ENCODE data around the gene NRGN. TPM values are rescaled to one million over a fixed set of nuclear protein-coding genes. Genes with fewer than 3 reads are reported as not detected.

Gene NRGN
- total and polyA plus RNA-seq, 10 of the 15 experiments (the other 5 are each of a cell fraction or from before 2014, with no cell fraction given): 0.36 to 3.2 (median 1.1) TPM; not detected in 2

GRCh38 chr11:124796312-124796711, 56.6 kb downstream of the NRGN start:
- SMC1A ChIA-PET (ENCODE audit: uncharacterized antibody, unreplicated experiment): interaction anchor here (0.5 to 8.4 kb wide), 7 partner anchors 10 to 1495 kb away, joined by 3 to 83 read pairs (median 3); partner anchors contain the start of gene ESAM
- 97% methylated on average over 3 of the region's 3 CpGs for WGBS (ENCODE audit: insufficient coverage, insufficient replicate concordance, low lambda C conversion rate, missing lambda C conversion rate)

More at GRCh38 chr11:124796312-124796711, 56.6 kb downstream of the NRGN start:
- Histone ChIP-seq H3K36me3 (ENCODE audit: control insufficient read depth in 2 of 2, insufficient read depth in 2 of 2, low read length in 1 of 2) (no peaks in the 10 kb centered on the region), H3K9ac (ENCODE audit: control insufficient read depth, insufficient read depth, low read length) (no peak overlapping the region), H3K4me3 (no peak overlapping the region), H3K9me3 (replicated peaks; ENCODE audit: control insufficient read depth, insufficient read depth, low read length) (no peaks in the 10 kb centered on the region), H3K4me2 (ENCODE audit: control insufficient read depth, insufficient read depth) (peak overlapping the region; percentile 92), H2AFZ (ENCODE audit: control insufficient read depth, low read depth, low read length) (no peak overlapping the region), H3K27me3 (replicated peaks in 1 of 2; ENCODE audit: control insufficient read depth in 2 of 2, insufficient read depth in 2 of 2, low read length in 1 of 2) (no peaks in the 10 kb centered on the region), H3K27ac (ENCODE audit: control insufficient read depth, insufficient read depth) (peak overlapping the region; percentile 4; the same call in 1 of the 2 replicates), H4K20me1 (ENCODE audit: control insufficient read depth, insufficient read depth) (no peaks in the 10 kb centered on the region), H3K4me1 (ENCODE audit: control insufficient read depth, insufficient read depth, low read length) (peaks cover 19% of the 10 kb centered on the region), H3K79me2 (ENCODE audit: control insufficient read depth, insufficient read depth, low read length) (peaks cover 86% of the 10 kb centered on the region)
- FAIRE-seq (no peak), DNase-seq (ENCODE audit: low read depth, low spot score) (no peak), ATAC-seq (no peak)
- ChIA-PET RAD21 (ENCODE audit: unreplicated experiment) (interaction anchor here (0.7 to 7.1 kb wide), 4 partner anchors 34 to 126 kb away, joined by 3 to 56 read pairs (median 19); partner anchors contain the start of genes ESAM, SIAE and SPA17), CTCF (interaction anchor here (0.6 to 11.5 kb wide), 8 partner anchors 11 to 312 kb away, joined by 3 to 272 read pairs (median 30); partner anchors contain the start of gene ESAM), POLR2A (no interaction called here)
- intact Hi-C loops (cut with micrococcal nuclease; ENCODE audit: unreplicated experiment): no loop called here
- no TSS peak for BruUV-seq (replicated peaks)
- in situ Hi-C loops (cut with MboI): no loop called here
- TF ChIP-seq IRF5 (IDR thresholded peaks at IDR 0.05; ENCODE audit: borderline replicate concordance) (no peak), HDGF (IDR thresholded peaks at IDR 0.05) (no peak)

Other genes starting within 250 kb of the NRGN start
Only the 7 nearest of the 14 such genes appear.
- 19.1 and 30.3 TPM in 2 replicates for gene TBRG1, start 117.1 kb upstream of the NRGN start, total RNA-seq (2014; rRNA removed)
- gene TBRG1, start 117.1 kb upstream of the NRGN start, total RNA-seq (2014; rRNA removed; fragmentation: Illumina TruSeq; extraction: Trizol): 14.6 and 16.8 TPM in 2 replicates
- gene TBRG1, start 117.1 kb upstream of the NRGN start, total RNA-seq (2021): 23.7 and 24.7 TPM in 2 replicates
- 44.6 and 46.6 TPM in 2 replicates for gene TBRG1, start 117.1 kb upstream of the NRGN start, polyA plus RNA-seq (2011; rRNA removed)
- gene TBRG1, start 117.1 kb upstream of the NRGN start, polyA plus RNA-seq (2014; fragmentation: Illumina TruSeq; extraction: Trizol): 21.5 and 23.5 TPM in 2 replicates
- gene TBRG1, start 117.1 kb upstream of the NRGN start, polyA plus RNA-seq (2014; fragmentation: Nextera tagmentation; extraction: Ambion mirVana): 10 to 100 TPM; 12.3 to 18.6 TPM
- 31.7 and 32.8 TPM in 2 replicates for gene TBRG1, start 117.1 kb upstream of the NRGN start, polyA plus RNA-seq (2014; rRNA removed)
- gene TBRG1, start 117.1 kb upstream of the NRGN start, polyA plus RNA-seq (2016; fragmentation: Nextera tagmentation; extraction: Ambion mirVana): 10 to 100 TPM; 28.7 to 29.5 TPM
- gene SIAE, start 66.2 kb upstream of the NRGN start, total RNA-seq (2014; rRNA removed): 3.5 and 4.3 TPM in 2 replicates
- gene SIAE, start 66.2 kb upstream of the NRGN start, total RNA-seq (2014; rRNA removed; fragmentation: Illumina TruSeq; extraction: Trizol): 4.0 and 4.3 TPM in 2 replicates
- 4.8 and 7.0 TPM in 2 replicates for gene SIAE, start 66.2 kb upstream of the NRGN start, total RNA-seq (2021)
- gene SIAE, start 66.2 kb upstream of the NRGN start, polyA plus RNA-seq (2011; rRNA removed): 6.1 and 6.6 TPM in 2 replicates
- 6.9 and 8.0 TPM in 2 replicates for gene SIAE, start 66.2 kb upstream of the NRGN start, polyA plus RNA-seq (2014; fragmentation: Illumina TruSeq; extraction: Trizol)
- gene SIAE, start 66.2 kb upstream of the NRGN start, polyA plus RNA-seq (2014; fragmentation: Nextera tagmentation; extraction: Ambion mirVana): under 1 TPM; 0.93 to 0.97 TPM
- 5.0 and 6.0 TPM in 2 replicates for gene SIAE, start 66.2 kb upstream of the NRGN start, polyA plus RNA-seq (2014; rRNA removed)
- 1 to 10 TPM; 2.8 to 3.2 TPM for gene SIAE, start 66.2 kb upstream of the NRGN start, polyA plus RNA-seq (2016; fragmentation: Nextera tagmentation; extraction: Ambion mirVana)
- gene SPA17, start 66.0 kb upstream of the NRGN start, total RNA-seq (2014; rRNA removed): 3.5 and 4.6 TPM in 2 replicates
- 9.9 and 14.0 TPM in 2 replicates for gene SPA17, start 66.0 kb upstream of the NRGN start, total RNA-seq (2014; rRNA removed; fragmentation: Illumina TruSeq; extraction: Trizol)
- gene SPA17, start 66.0 kb upstream of the NRGN start, total RNA-seq (2021): 2.5 and 2.9 TPM in 2 replicates
- gene SPA17, start 66.0 kb upstream of the NRGN start, polyA plus RNA-seq (2011; rRNA removed): 13.2 and 16.1 TPM in 2 replicates
- gene SPA17, start 66.0 kb upstream of the NRGN start, polyA plus RNA-seq (2014; fragmentation: Illumina TruSeq; extraction: Trizol): 12.5 and 17.8 TPM in 2 replicates
- 1 to 10 TPM; 6.1 to 7.3 TPM for gene SPA17, start 66.0 kb upstream of the NRGN start, polyA plus RNA-seq (2014; fragmentation: Nextera tagmentation; extraction: Ambion mirVana)
- gene SPA17, start 66.0 kb upstream of the NRGN start, polyA plus RNA-seq (2014; rRNA removed): 3.5 and 6.8 TPM in 2 replicates
- gene SPA17, start 66.0 kb upstream of the NRGN start, polyA plus RNA-seq (2016; fragmentation: Nextera tagmentation; extraction: Ambion mirVana): 10 to 100 TPM in 1 of 2 experiments, 1 to 10 TPM in 1; 9.8 to 11.2 TPM
- gene VSIG2, start 12.3 kb downstream of the NRGN start, total RNA-seq (2014; rRNA removed): not detected in 2 replicates
- gene VSIG2, start 12.3 kb downstream of the NRGN start, total RNA-seq (2014; rRNA removed; fragmentation: Illumina TruSeq; extraction: Trizol): 0.13 TPM in 1 of 2 replicates, not detected in the other
- gene VSIG2, start 12.3 kb downstream of the NRGN start, total RNA-seq (2021): 0.31 and 0.40 TPM in 2 replicates
- gene VSIG2, start 12.3 kb downstream of the NRGN start, polyA plus RNA-seq (2011; rRNA removed): 0.12 and 0.15 TPM in 2 replicates
- gene VSIG2, start 12.3 kb downstream of the NRGN start, polyA plus RNA-seq (2014; fragmentation: Illumina TruSeq; extraction: Trizol): not detected in 2 replicates
- gene VSIG2, start 12.3 kb downstream of the NRGN start, polyA plus RNA-seq (2014; fragmentation: Nextera tagmentation; extraction: Ambion mirVana): not detected
- 0.15 and 0.27 TPM in 2 replicates for gene VSIG2, start 12.3 kb downstream of the NRGN start, polyA plus RNA-seq (2014; rRNA removed)
- gene VSIG2, start 12.3 kb downstream of the NRGN start, polyA plus RNA-seq (2016; fragmentation: Nextera tagmentation; extraction: Ambion mirVana): under 1 TPM in 1 of 2 experiments, not detected in 1; 0.19 TPM
- gene ESAM, start 22.3 kb downstream of the NRGN start, total RNA-seq (2014; rRNA removed): 16.3 and 20.6 TPM in 2 replicates
- 9.2 and 9.4 TPM in 2 replicates for gene ESAM, start 22.3 kb downstream of the NRGN start, total RNA-seq (2014; rRNA removed; fragmentation: Illumina TruSeq; extraction: Trizol)
- gene ESAM, start 22.3 kb downstream of the NRGN start, total RNA-seq (2021): 26.1 and 26.9 TPM in 2 replicates
- gene ESAM, start 22.3 kb downstream of the NRGN start, polyA plus RNA-seq (2011; rRNA removed): 5.7 and 15.3 TPM in 2 replicates
- 14.4 and 18.4 TPM in 2 replicates for gene ESAM, start 22.3 kb downstream of the NRGN start, polyA plus RNA-seq (2014; fragmentation: Illumina TruSeq; extraction: Trizol)
- 1 to 10 TPM; 2.7 to 6.9 TPM for gene ESAM, start 22.3 kb downstream of the NRGN start, polyA plus RNA-seq (2014; fragmentation: Nextera tagmentation; extraction: Ambion mirVana)
- 22.3 and 24.6 TPM in 2 replicates for gene ESAM, start 22.3 kb downstream of the NRGN start, polyA plus RNA-seq (2014; rRNA removed)
- gene ESAM, start 22.3 kb downstream of the NRGN start, polyA plus RNA-seq (2016; fragmentation: Nextera tagmentation; extraction: Ambion mirVana): 10 to 100 TPM; 34.2 to 43.6 TPM
- gene MSANTD2, start 60.5 kb downstream of the NRGN start, total RNA-seq (2014; rRNA removed): 12.0 and 13.7 TPM in 2 replicates
- gene MSANTD2, start 60.5 kb downstream of the NRGN start, total RNA-seq (2014; rRNA removed; fragmentation: Illumina TruSeq; extraction: Trizol): 10.6 and 11.2 TPM in 2 replicates
- 8.7 and 9.0 TPM in 2 replicates for gene MSANTD2, start 60.5 kb downstream of the NRGN start, total RNA-seq (2021)
- gene MSANTD2, start 60.5 kb downstream of the NRGN start, polyA plus RNA-seq (2011; rRNA removed): 7.2 and 10.4 TPM in 2 replicates
- gene MSANTD2, start 60.5 kb downstream of the NRGN start, polyA plus RNA-seq (2014; fragmentation: Illumina TruSeq; extraction: Trizol): 11.6 and 17.5 TPM in 2 replicates
- 1 to 10 TPM; 3.0 to 4.1 TPM for gene MSANTD2, start 60.5 kb downstream of the NRGN start, polyA plus RNA-seq (2014; fragmentation: Nextera tagmentation; extraction: Ambion mirVana)
- gene MSANTD2, start 60.5 kb downstream of the NRGN start, polyA plus RNA-seq (2014; rRNA removed): 12.4 and 13.8 TPM in 2 replicates
- 1 to 10 TPM; 6.4 to 7.0 TPM for gene MSANTD2, start 60.5 kb downstream of the NRGN start, polyA plus RNA-seq (2016; fragmentation: Nextera tagmentation; extraction: Ambion mirVana)
- 0.23 and 0.65 TPM in 2 replicates for gene ROBO3, start 125.5 kb downstream of the NRGN start, total RNA-seq (2014; rRNA removed)
- 0.31 TPM in 1 of 2 replicates, not detected in the other for gene ROBO3, start 125.5 kb downstream of the NRGN start, total RNA-seq (2014; rRNA removed; fragmentation: Illumina TruSeq; extraction: Trizol)
- gene ROBO3, start 125.5 kb downstream of the NRGN start, total RNA-seq (2021): 0.24 and 0.36 TPM in 2 replicates
- gene ROBO3, start 125.5 kb downstream of the NRGN start, polyA plus RNA-seq (2011; rRNA removed): 0.18 and 0.32 TPM in 2 replicates
- gene ROBO3, start 125.5 kb downstream of the NRGN start, polyA plus RNA-seq (2014; fragmentation: Illumina TruSeq; extraction: Trizol): 0.10 TPM in 1 of 2 replicates, not detected in the other
- gene ROBO3, start 125.5 kb downstream of the NRGN start, polyA plus RNA-seq (2014; fragmentation: Nextera tagmentation; extraction: Ambion mirVana): not detected
- gene ROBO3, start 125.5 kb downstream of the NRGN start, polyA plus RNA-seq (2014; rRNA removed): 0.63 and 0.67 TPM in 2 replicates
- under 1 TPM; 0.31 to 0.63 TPM for gene ROBO3, start 125.5 kb downstream of the NRGN start, polyA plus RNA-seq (2016; fragmentation: Nextera tagmentation; extraction: Ambion mirVana)

All from GM12878 (cell line).